ENCODE measurements around the gene METTL23. TPM values are rescaled to one million over a fixed set of nuclear protein-coding genes. Genes with fewer than 3 reads are reported as not detected.

The METTL23 gene
- total and polyA plus RNA-seq, 2 of the 8 experiments (the other 6 are each of a cell fraction or from before 2014, with no cell fraction given) = 36.1 to 60.2 TPM

GRCh38 chr17:76688165-76688622, 38.4 kb upstream of the METTL23 start (continued):
- no peak for TF ChIP-seq EGR1 (IDR thresholded peaks at IDR 0.05; ENCODE audit: borderline replicate concordance, low read depth, low read length)
- no peak for TF ChIP-seq RFX5 (IDR thresholded peaks at IDR 0.05; ENCODE audit: borderline replicate concordance, low read depth, low read length)
- no peak for TF ChIP-seq SAP30 (IDR thresholded peaks at IDR 0.05; ENCODE audit: insufficient read depth, insufficient replicate concordance, low read length)
- TF ChIP-seq USF2 (IDR thresholded peaks at IDR 0.05; ENCODE audit: low read length) = no peak
